CD4-positive, alpha-beta T cell (primary cell): ENCODE measurements around the gene KCNK1. TPM values are rescaled to one million over a fixed set of nuclear protein-coding genes. Genes with fewer than 3 reads are reported as not detected.

ENCODE experiments used
- ATAC-seq: fragments of 200-7000 bp; cut with Tn5 transposase; one replicate; pipeline ENCODE4 v1.10.0; 2022; ENCODE audit warnings: mild to moderate bottlenecking; ENCODE audit not compliant: poor library complexity
- CTCF ChIA-PET: fragments of 350-600 bp; sonication (Branson Sonifier 250); formaldehyde crosslinking; loops from one replicate; lab custom pipeline; 2021; ENCODE audit warnings: antibody characterized with exemption, inconsistent platforms; lab: Charles Lee
- POLR2A ChIA-PET: fragments of 350-600 bp; sonication (Branson Sonifier 250); formaldehyde crosslinking; loops from one replicate; lab custom pipeline; 2021; ENCODE audit warnings: antibody characterized with exemption, inconsistent platforms; lab: Charles Lee
- DNase-seq, 14 experiments: peaks; one replicate each; pipeline ENCODE4 v3.0.0-alpha.2; 2013 to 2020; ENCODE audit warnings: mixed read lengths in 2 of 14
- H3K27ac ChIP-seq, 2 donors: one replicate each; pipeline versions ENCODE4 v1.5.1 to v1.7.0; 2013; ENCODE audit warnings: low read length in 2 of 2, low read depth in 1 of 2, mild to moderate bottlenecking in 1 of 2
- H3K27me3 ChIP-seq, 2 experiments: 1 replicate in 1 of 2; 2 replicates in 1 of 2; pipeline versions ENCODE4 v1.6.1 to v1.7.0; 2013; ENCODE audit warnings: low read length in 2 of 2, control low read depth in 1 of 2, mild to moderate bottlenecking in 1 of 2, moderate library complexity in 1 of 2; ENCODE audit not compliant: insufficient read depth in 2 of 2, control insufficient read depth in 1 of 2
- H3K36me3 ChIP-seq: one replicate; pipeline ENCODE4 v1.6.1; 2013; ENCODE audit warnings: low read length, control low read depth; ENCODE audit not compliant: insufficient read depth
- H3K4me1 ChIP-seq: one replicate; pipeline ENCODE4 v1.6.1; 2013; ENCODE audit warnings: low read length, control low read depth; ENCODE audit not compliant: insufficient read depth
- H3K4me3 ChIP-seq: one replicate; pipeline ENCODE4 v1.5.1; 2013; ENCODE audit warnings: mild to moderate bottlenecking, low read length, moderate library complexity
- H3K9me3 ChIP-seq, 2 experiments: 1 replicate in 1 of 2; 2 replicates in 1 of 2; pipeline versions ENCODE4 v1.6.1 to v1.7.0; 2013; ENCODE audit warnings: low read length in 2 of 2, mild to moderate bottlenecking in 2 of 2, control low read depth in 1 of 2, moderate library complexity in 1 of 2; ENCODE audit not compliant: control insufficient read depth in 1 of 2, insufficient read depth in 1 of 2
- H3K27ac Mint-ChIP-seq: one replicate; pipeline ENCODE4 v1.8.0; 2020; ENCODE audit warnings: mixed read lengths
- H3K27me3 Mint-ChIP-seq: one replicate; pipeline ENCODE4 v1.8.0; 2021; ENCODE audit warnings: mixed read lengths
- H3K36me3 Mint-ChIP-seq: one replicate; pipeline ENCODE4 v1.8.0; 2021; ENCODE audit warnings: low read depth, mixed read lengths
- H3K4me1 Mint-ChIP-seq: one replicate; pipeline ENCODE4 v1.8.0; 2021; ENCODE audit warnings: low read depth, mixed read lengths
- H3K4me3 Mint-ChIP-seq: one replicate; pipeline ENCODE4 v1.8.0; 2020; ENCODE audit warnings: mild to moderate bottlenecking, mixed read lengths
- H3K9me3 Mint-ChIP-seq: one replicate; pipeline ENCODE4 v1.8.0; 2020; ENCODE audit warnings: mixed read lengths
- intact Hi-C, 2 experiments: fragments of 100-400 bp; cut with DNase I in 1 of 2; cut with micrococcal nuclease in 1 of 2; formaldehyde crosslinking; loops; one replicate each; pipeline versions ENCODE4 v1.15.1 to v1.9.0; 2023 to 2025; cut with DNase I, micrococcal nuclease
- total RNA-seq, 174 experiments: library from RNA in 2 of 174; stranded (reverse) in 2 of 174; gene quantifications; one replicate each; pipeline ENCODE4 v1.2.3 and lab custom pipeline; 2021 to 2026
- TF ChIP-seq, protein P1 (sequence below): fragments of 200-600 bp; IDR thresholded peaks from one replicate; pipeline ENCODE4 v1.8.0; 2022; ENCODE audit warnings: antibody characterized with exemption, mild to moderate bottlenecking

Gene KCNK1
- total RNA-seq, 2 experiments from 2014 or later: not detected

GRCh38 chr1:233625087-233625486, 11.2 kb downstream of the KCNK1 start:
- intact Hi-C loops: no loop called here
- DNase-seq (no peak), ATAC-seq (no peak)
- no peaks in the 10 kb centered on the region for H3K4me1 ChIP-seq
- H3K27me3 Mint-ChIP-seq: peaks cover 12% of the 10 kb centered on the region
- ChIA-PET POLR2A (no interaction called here), CTCF (no interaction called here)
- H3K4me1 Mint-ChIP-seq: no peaks in the 10 kb centered on the region
- no peak overlapping the region for H3K27ac ChIP-seq
- no peak overlapping the region for H3K4me3 Mint-ChIP-seq
- H3K9me3 ChIP-seq: no peaks in the 10 kb centered on the region
- no peak overlapping the region for H3K27ac Mint-ChIP-seq
- peaks cover 0 to 5% of the 10 kb centered on the region in 2 experiments for H3K27me3 ChIP-seq
- no peak overlapping the region for H3K4me3 ChIP-seq
- no peaks in the 10 kb centered on the region for H3K9me3 Mint-ChIP-seq
- no peaks in the 10 kb centered on the region for H3K36me3 Mint-ChIP-seq
- no peaks in the 10 kb centered on the region for H3K36me3 ChIP-seq
- TF ChIP-seq, protein P1, sequence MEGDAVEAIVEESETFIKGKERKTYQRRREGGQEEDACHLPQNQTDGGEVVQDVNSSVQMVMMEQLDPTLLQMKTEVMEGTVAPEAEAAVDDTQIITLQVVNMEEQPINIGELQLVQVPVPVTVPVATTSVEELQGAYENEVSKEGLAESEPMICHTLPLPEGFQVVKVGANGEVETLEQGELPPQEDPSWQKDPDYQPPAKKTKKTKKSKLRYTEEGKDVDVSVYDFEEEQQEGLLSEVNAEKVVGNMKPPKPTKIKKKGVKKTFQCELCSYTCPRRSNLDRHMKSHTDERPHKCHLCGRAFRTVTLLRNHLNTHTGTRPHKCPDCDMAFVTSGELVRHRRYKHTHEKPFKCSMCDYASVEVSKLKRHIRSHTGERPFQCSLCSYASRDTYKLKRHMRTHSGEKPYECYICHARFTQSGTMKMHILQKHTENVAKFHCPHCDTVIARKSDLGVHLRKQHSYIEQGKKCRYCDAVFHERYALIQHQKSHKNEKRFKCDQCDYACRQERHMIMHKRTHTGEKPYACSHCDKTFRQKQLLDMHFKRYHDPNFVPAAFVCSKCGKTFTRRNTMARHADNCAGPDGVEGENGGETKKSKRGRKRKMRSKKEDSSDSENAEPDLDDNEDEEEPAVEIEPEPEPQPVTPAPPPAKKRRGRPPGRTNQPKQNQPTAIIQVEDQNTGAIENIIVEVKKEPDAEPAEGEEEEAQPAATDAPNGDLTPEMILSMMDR: no peak

- no peaks in the 10 kb centered on the region for H3K9me3 ChIP-seq
- intact Hi-C loops: no loop called here
- H3K27ac Mint-ChIP-seq: no peak overlapping the region
- no peak overlapping the region for H3K27ac ChIP-seq
- no peaks in the 10 kb centered on the region for H3K4me1 ChIP-seq
- no peaks in the 10 kb centered on the region for H3K36me3 ChIP-seq
- TF ChIP-seq, protein P1: no peak
- no peak overlapping the region for H3K4me3 ChIP-seq
- no peak for ATAC-seq
- peaks cover 12% of the 10 kb centered on the region for H3K27me3 Mint-ChIP-seq
- ChIA-PET CTCF (no interaction called here), POLR2A (no interaction called here)
- no peaks in the 10 kb centered on the region for H3K9me3 Mint-ChIP-seq
- H3K4me1 Mint-ChIP-seq: no peaks in the 10 kb centered on the region
- peaks cover 0 to 5% of the 10 kb centered on the region in 2 experiments for H3K27me3 ChIP-seq
- no peaks in the 10 kb centered on the region for H3K36me3 Mint-ChIP-seq
- DNase-seq: no peak
- no peak overlapping the region for H3K4me3 Mint-ChIP-seq
These were observed 11.6 kb downstream of the KCNK1 start for GRCh38 chr1:233625510-233625981.

DNA sequence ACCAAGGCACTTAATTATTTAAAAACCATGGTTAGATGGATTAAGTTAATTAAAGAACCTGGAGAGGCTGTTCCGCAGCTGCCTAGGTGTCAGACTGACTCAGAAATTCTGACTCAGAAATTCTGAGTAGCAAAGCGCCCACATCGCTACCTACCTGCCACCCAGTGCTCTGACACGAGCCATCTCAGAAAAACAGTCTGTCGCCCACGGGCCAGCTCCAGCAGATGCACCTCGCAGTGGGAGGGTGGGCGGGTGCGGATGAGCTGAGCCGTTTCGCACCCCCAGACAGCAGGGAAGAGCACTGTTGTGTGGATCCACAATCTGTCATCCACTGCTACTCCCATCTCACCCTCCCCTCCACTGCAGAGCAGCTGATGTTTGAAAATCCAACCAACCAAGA, 13.5 kb downstream of the KCNK1 start:
- H3K9me3 Mint-ChIP-seq: no peaks in the 10 kb centered on the region
- no peak for ATAC-seq
- ChIA-PET POLR2A (interaction anchor here (1.1 kb wide), 1 partner anchor 8 kb away, joined by 3 read pairs; no protein-coding TSS in a partner anchor), CTCF (no interaction called here)
- no peaks in the 10 kb centered on the region for H3K36me3 Mint-ChIP-seq
- H3K4me1 Mint-ChIP-seq: no peaks in the 10 kb centered on the region
- Histone ChIP-seq H3K36me3 (no peaks in the 10 kb centered on the region), H3K4me1 (no peaks in the 10 kb centered on the region), H3K9me3 (no peaks in the 10 kb centered on the region), H3K27ac (no peak overlapping the region), H3K4me3 (no peak overlapping the region), H3K27me3 (no peaks in the 10 kb centered on the region)
- intact Hi-C loops: no loop called here
- no peak overlapping the region for H3K27ac Mint-ChIP-seq
- H3K27me3 Mint-ChIP-seq: peaks cover 9% of the 10 kb centered on the region
- no peak overlapping the region for H3K4me3 Mint-ChIP-seq
- no peak for DNase-seq
- TF ChIP-seq, protein P1: no peak
